GM08714 (cell line): ENCODE results near the gene AGPAT4.

Experiments
- H3K4me3 ChIP-seq: fragments of 200-500 bp; sonication (Bioruptor generic); 2 replicates; pipeline ENCODE4 v1.5.1; 2014; ENCODE audit warnings: mild to moderate bottlenecking, low read length, inconsistent platforms
- ZNF274 ChIP-seq: IDR thresholded peaks from 2 replicates; pipeline ENCODE4 v1.6.1; 2012; ENCODE audit warnings: mild to moderate bottlenecking, low read depth, low read length

The AGPAT4 gene

DNA sequence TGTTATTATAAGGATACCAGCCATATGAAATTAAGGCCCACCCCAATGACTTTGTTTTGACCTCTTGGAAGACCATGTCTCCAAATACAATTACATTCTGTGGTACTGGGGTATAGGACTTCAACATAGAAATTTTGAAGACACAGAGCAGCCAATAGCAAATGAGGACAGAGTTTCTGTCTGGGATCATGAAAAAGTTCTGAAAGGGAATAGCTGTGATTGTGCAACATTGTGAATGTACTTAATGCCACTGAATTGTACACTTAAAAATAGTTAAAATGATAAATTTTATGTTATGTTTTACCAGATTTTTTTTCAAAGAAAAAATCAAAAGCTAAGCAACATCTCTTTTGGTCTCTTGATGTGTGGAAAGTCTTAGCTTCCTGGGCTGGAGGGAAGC lies 27.0 kb upstream of the AGPAT4 start:
- H3K4me3 ChIP-seq: no peak overlapping the region
- TF ChIP-seq ZNF274: no peak

DNA sequence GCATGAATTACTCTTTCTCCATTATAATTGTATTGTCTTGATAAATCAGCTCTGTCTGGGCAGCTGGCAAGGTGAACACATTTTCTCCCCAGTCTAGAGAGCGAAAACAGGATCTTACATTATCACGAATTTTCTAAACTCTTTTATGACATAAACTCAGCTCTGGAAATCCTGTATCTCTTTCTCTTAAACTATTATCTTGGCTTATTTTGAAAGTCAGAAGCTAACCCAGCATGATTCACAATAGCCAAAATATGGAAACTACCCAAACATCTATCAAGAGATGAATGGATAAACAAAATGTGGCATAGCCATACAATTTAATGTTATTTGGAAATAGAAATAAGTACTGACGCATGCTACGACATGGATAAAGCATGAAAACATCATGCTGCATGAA lies 25.9 kb upstream of the AGPAT4 start:
- H3K4me3 ChIP-seq: no peak overlapping the region
- TF ChIP-seq ZNF274: no peak

DNA sequence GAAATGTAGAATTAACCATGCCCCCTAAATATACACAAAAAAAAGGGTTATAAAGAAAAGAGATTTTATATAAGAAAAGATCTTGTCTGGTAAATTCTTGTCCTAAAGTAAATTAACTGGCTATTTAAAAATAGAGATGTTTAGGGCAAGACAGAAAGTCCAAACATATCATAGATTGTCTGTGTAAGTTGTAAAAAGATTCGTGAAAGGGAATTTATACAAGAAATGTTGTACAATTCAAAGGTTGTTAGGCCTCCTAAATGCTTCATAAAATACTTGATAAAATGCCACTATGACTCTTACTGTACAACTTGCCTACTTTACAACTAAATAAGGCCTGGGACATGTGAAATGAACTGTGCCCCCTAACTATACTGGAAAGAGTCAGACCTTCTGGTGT lies 21.9 kb upstream of the AGPAT4 start:
- H3K4me3 ChIP-seq: no peak overlapping the region
- TF ChIP-seq ZNF274: no peak

DNA sequence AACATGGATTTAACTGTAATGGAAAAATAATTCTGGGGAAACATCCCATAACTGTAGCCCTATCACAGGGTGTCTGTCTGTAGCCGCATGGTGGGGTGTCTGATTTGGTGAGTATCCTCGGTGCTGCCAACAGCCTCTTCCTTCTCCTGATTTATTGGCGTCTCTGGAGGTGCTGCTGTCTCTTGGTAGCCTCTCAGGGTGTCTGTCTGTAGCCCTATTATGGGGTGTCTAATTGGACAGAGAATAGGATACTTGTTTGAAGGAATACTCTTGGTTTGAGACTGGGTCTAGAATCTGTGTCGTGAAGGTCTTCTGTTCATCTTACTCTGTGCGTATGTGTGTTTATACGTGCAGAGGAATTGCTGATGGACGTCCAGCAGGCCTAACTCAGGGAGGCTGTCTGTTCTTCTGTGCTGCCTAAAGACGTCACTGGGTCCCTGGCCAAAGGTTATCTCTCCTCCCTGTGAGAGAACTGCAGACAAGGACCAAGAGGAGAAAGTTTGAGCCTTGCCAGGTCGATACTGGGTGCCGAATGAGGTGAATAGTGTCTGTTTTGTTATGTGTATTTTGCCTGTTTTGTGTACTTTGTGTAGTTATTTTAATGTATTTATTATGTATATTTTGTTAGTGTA lies 18.9 kb upstream of the AGPAT4 start:
- TF ChIP-seq ZNF274: no peak
- no peak overlapping the region for H3K4me3 ChIP-seq

DNA sequence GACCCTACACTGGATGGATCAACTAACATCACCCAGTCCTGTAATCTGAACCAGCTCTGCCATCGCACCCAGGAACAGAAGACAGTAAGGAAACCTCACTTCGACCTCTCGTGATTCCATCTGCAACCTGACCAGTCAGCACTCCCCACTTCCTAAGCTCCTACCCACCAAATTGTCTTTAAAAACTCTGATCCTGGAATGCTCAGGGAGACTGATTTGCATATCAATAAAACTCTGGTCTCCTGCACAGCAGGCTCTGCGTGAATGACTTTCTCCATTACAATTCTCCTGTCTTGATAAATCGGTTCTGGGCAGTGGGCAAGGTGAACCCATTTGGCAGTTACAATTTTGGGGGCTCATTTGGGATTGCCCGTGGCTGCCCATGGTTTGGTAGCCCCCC lies 18.3 kb upstream of the AGPAT4 start:
- H3K4me3 ChIP-seq: no peak overlapping the region
- no peak for TF ChIP-seq ZNF274

DNA sequence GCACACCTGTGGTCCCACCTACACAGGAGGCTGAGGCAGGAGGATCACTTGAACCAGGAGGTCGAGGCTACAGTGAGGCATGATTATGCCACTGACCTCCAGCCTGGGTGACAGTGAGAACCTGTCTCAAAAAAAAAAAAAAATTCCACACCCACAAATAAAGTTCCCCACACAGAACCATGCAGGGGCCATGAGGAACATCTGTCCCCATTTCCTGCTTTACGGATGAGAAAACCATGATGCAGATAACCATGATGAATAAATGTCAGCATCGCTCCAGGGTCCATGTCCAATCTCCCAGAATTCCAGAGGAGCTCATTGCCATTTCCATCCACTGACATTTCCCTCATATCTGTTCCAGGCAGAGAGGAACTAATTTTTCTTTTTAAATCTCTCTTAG lies 16.9 kb upstream of the AGPAT4 start:
- TF ChIP-seq ZNF274: no peak
- H3K4me3 ChIP-seq: no peak overlapping the region

DNA sequence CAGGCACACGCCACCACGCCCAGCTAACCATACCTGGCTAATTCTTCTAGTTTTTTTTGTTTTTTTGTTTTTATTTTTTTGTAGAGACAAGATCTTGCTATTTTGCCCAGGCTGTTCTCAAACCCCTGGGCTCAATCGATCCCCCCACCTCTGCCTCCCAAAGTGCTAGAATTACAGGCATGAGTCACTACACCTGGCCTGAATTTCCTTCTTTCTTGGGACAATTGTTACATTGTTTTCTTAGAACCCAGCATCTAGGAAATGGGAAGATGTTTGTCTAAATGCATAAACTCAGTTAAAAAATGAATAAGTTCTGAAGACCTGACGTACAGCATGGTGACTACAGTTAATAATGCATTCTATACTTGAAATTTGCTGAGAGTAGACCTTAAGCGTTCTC lies 10.8 kb upstream of the AGPAT4 start:
- TF ChIP-seq ZNF274: no peak
- H3K4me3 ChIP-seq: no peak overlapping the region

DNA sequence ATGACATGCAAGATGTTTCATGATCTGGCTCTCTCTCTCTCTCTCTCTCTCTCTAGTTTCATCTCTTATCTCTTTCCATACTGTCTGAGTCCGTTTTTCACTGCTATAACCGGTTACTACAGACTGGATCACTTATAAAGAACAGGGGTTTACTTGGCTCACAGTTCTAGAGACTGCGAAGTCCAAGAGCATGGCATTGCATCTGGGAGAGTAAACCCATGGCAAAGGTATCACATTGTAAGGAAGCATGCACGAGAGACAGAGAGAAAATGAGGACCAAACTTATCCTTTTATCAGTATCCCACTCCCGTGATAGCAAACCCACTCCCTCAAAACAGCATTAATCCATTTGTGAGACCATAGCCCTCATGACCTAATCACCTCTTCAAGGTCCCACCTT lies 7.2 kb upstream of the AGPAT4 start:
- no peak for TF ChIP-seq ZNF274
- no peak overlapping the region for H3K4me3 ChIP-seq

DNA sequence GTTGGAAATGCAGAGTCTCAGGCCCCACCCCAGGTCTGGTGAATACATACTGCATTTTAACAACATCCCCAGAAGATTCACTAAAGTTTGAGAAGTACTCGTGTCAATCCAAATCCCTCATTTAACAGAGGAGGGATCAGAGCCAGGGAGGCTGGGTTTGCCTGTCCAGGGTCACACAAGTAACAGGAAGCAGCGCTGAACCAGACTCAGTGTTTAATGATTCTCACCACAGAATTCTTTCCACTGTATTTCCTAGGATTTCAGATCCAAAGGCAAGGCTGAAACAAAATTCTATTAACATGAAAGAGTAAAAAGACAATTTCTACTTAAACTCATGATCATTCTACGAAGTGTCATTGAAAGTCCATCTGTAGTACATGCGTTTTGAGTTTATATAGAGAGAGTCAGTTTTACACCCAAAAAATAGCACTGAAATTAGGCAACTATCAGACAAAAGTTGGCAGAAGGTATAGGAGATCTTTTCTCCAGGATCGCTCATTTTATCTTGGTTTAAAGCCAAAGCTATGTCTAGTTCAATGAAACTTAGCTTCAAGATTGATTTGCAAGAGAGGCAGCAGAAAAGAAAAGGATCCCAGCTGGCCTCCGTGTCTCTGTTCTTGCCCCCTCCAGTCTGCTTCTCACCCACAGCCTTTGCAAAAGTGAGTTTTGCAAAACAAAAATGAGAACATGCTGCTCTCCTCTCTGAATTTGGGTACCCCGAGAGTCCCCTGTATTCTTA lies 6.0 kb upstream of the AGPAT4 start:
- no peak for TF ChIP-seq ZNF274
- no peak overlapping the region for H3K4me3 ChIP-seq

DNA sequence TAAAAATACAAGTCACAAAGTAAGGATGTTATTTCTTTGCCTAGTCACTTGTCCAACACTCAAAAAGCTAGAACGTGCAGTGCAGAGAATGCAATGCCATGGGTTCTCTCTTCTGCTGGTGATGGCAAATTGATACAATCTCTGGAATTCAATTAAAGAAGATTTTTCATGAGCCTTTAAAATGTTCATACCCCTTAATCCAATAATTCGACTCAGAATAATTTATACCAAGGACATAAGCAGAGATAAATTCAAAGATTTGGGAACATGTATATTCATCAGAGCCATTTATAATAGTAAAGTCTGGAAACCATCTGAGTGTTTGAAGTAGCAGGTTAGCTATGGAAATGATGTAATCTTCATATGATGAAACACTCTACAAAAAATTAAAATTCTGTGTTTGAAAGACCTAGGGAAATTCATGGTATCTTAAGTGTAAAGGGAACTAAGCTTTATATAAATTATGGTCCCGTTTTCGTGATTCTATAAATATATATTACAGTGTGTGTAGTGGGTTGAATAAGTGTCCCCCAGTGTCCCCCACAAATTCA lies 2.8 kb upstream of the AGPAT4 start:
- no peak overlapping the region for H3K4me3 ChIP-seq
- TF ChIP-seq ZNF274: no peak

DNA sequence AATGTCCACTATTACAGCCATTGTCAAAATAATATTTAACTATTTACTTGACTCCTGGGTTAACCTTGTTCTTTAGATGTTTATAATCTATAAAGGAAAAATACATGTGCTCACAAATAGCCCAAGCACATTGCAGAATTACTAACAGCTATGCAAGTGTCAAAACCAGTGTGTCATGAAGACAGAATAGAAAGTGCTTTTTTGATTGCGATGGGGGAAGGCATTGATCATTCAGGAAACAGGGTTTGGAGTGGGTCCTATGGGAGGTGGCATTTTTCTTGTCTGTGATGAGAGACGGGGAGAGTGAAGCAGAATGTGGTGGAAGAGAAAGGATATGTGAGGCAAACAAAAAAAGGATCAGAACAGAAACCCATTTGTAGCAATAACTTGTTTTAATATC lies 1.0 kb upstream of the AGPAT4 start:
- TF ChIP-seq ZNF274: no peak
- no peak overlapping the region for H3K4me3 ChIP-seq

DNA sequence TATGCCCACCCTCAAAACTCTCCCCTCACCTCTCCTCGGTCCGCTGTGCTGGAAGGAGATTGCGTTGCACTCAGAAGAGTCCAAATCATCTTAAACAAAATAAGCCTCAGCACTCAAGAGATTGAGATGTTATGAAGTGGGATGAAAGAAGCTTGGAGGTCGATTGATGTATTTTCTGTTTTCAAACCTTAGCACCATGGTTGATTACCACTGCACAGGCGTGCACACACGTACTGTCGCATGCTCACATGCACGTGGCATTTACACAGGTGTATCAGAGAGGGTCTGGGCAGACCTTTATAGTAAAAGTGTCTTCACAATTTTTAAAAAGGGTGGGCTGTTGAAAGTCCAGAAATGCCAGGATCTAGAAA lies 612 bp upstream of the AGPAT4 start:
- peak overlapping the region; percentile 80; the same call in 1 of the 2 replicates for H3K4me3 ChIP-seq
- TF ChIP-seq ZNF274: no peak

DNA sequence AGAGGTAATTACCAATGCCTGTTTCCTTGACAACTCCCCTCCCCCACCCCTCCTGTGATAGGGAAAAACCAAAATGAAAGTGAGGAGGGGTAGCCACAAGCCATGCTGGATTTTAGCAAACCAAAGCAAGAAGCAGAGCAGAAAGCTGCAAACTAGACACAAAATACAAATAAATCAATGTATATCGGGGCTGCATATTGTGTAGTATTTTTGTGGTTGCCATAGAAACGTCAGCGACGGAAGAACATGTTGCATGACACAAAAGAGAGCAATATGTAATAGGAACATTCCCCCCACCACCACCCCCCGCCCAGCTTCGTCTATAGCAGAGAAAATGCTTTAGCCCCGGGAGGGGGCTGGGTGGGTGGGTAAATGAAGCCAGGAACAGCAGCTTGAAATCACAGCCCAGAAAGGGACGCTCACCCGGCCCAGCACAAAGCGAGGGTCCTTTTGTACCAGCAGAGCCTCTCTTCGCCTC lies 548 bp downstream of the AGPAT4 start:
- no peak for TF ChIP-seq ZNF274
- peak overlapping the region; percentile 80 for H3K4me3 ChIP-seq

DNA sequence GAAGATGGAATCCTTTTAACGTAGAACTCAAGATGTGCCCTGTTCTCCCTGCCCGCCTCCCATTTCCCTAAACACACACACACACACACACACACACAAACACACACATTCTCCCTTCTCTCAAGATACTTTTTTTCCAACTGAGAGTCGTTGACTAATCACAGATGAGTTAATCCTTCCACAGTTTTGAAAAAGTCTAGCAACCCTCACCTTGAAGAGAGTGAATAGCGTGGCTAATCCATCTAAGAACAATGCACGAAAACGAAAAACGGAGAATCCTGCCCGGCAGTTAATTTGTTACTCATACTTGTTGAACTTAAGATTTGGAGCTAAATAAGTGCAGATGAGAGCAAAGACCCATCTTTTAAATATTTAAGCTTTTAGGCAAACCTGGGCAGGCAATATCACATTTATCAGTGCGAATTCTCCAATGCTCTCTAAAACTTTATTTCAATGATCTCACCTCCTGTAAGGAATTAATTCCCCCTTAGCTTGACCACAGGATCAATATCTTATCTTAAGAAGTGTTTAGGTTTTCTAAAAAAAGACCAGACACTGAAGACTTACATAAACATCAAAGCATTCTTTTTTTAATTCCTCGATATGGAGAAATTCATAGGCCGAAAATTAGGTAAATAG lies 1.1 kb downstream of the AGPAT4 start:
- no peak for TF ChIP-seq ZNF274
- H3K4me3 ChIP-seq: peak overlapping the region; percentile 80
